ENCODE data around the gene CASP8AP2.

DNA sequence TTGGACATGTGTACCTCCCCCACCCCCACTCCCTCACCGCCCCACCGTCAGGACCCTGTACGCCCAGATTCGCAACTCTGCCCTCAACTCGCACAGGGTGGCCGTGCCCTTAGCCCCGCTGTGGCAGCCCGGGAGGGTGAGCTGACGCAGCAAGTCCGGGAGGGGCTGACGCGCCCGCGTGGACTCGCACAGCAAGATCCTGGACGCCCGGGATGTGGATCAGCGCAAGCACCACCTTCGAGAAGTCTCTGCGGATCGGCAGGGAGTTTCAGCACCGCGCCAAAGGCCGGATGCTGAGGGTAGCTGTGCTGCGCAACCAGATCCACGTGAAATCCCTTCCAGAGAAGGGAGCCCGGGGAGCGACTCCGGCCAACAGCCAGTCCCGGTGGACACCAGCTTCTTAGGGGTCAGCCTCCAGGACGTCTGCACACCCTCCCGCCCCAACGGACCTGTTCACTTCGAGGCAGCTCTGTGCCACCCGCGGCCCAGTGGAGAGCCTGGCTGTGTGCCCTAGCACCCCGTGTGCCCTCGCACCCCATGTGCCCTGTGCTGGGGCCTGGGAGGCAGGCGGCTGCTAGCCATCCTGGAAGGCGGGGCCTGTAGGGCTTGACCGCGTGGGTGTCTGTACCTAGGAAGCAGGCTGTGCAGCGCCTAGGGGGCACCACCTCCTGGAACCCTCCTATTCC is 57.9 kb downstream of the CASP8AP2 start:
- TF ChIP-seq BACH2 (CRISPR knock-in tag; IDR thresholded peaks at IDR 0.05; ENCODE audit: borderline replicate concordance), result no peak
- TF ChIP-seq, protein P1, sequence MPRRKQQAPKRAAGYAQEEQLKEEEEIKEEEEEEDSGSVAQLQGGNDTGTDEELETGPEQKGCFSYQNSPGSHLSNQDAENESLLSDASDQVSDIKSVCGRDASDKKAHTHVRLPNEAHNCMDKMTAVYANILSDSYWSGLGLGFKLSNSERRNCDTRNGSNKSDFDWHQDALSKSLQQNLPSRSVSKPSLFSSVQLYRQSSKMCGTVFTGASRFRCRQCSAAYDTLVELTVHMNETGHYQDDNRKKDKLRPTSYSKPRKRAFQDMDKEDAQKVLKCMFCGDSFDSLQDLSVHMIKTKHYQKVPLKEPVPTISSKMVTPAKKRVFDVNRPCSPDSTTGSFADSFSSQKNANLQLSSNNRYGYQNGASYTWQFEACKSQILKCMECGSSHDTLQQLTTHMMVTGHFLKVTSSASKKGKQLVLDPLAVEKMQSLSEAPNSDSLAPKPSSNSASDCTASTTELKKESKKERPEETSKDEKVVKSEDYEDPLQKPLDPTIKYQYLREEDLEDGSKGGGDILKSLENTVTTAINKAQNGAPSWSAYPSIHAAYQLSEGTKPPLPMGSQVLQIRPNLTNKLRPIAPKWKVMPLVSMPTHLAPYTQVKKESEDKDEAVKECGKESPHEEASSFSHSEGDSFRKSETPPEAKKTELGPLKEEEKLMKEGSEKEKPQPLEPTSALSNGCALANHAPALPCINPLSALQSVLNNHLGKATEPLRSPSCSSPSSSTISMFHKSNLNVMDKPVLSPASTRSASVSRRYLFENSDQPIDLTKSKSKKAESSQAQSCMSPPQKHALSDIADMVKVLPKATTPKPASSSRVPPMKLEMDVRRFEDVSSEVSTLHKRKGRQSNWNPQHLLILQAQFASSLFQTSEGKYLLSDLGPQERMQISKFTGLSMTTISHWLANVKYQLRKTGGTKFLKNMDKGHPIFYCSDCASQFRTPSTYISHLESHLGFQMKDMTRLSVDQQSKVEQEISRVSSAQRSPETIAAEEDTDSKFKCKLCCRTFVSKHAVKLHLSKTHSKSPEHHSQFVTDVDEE (CRISPR knock-in tag; IDR thresholded peaks at IDR 0.05), result no peak
- TF ChIP-seq ZFP30 (CRISPR knock-in tag; IDR thresholded peaks at IDR 0.05), result no peak
- no peak for TF ChIP-seq RARB (CRISPR knock-in tag; IDR thresholded peaks at IDR 0.05)

Measured in SK-N-SH treated with all-trans-retinoic acid at 6 μM for 48 hours (cell line).